HepG2 (cell line): ENCODE data around the gene NFE2L3.

Source experiments
- ARID2 ChIP-seq: sonication (generic); formaldehyde crosslinking; IDR thresholded peaks from 2 replicates; pipeline ENCODE4 v1.8.1; 2022; ENCODE audit warnings: mild to moderate bottlenecking, missing genetic modification reagents, borderline replicate concordance
- CHCHD3 ChIP-seq: sonication (generic); formaldehyde crosslinking; IDR thresholded peaks from 2 replicates; pipeline ENCODE4 v1.8.0; 2022; ENCODE audit warnings: mild to moderate bottlenecking, missing genetic modification reagents, moderate library complexity
- CTCF ChIP-seq: sonication (generic); formaldehyde crosslinking; IDR thresholded peaks from 2 replicates; pipeline ENCODE4 v1.5.0; 2020; ENCODE audit warnings: mild to moderate bottlenecking, missing genetic modification reagents, moderate library complexity
- EP300 ChIP-seq, 3 experiments: sonication (generic) in 1 of 3; formaldehyde crosslinking in 1 of 3; IDR thresholded peaks; 2 replicates each; pipeline versions ENCODE4 v1.5.1 to v1.6.1; 2011 to 2020; ENCODE audit warnings: low read depth in 2 of 3, low read length in 2 of 3, borderline replicate concordance in 1 of 3, improper control_type of control experiment in 1 of 3, mild to moderate bottlenecking in 1 of 3, missing genetic modification reagents in 1 of 3, moderate library complexity in 1 of 3
- MNT ChIP-seq: fragments of 450-650 bp; IDR thresholded peaks from 2 replicates; pipeline ENCODE4 v1.6.1; 2016
- POLR2G ChIP-seq: fragments of 200-400 bp; formaldehyde crosslinking; IDR thresholded peaks from 2 replicates; pipeline ENCODE4 v1.6.1; 2018; ENCODE audit warnings: mild to moderate bottlenecking, low read depth, low read length, moderate library complexity
- PTBP1 ChIP-seq: fragments of 200-400 bp; formaldehyde crosslinking; IDR thresholded peaks from 2 replicates; pipeline ENCODE4 v1.6.1; 2018; ENCODE audit warnings: low read length, low read depth; ENCODE audit not compliant: poor library complexity, severe bottlenecking
- RORA ChIP-seq: sonication (generic); formaldehyde crosslinking; IDR thresholded peaks from 2 replicates; pipeline ENCODE4 v1.5.0; 2020; ENCODE audit warnings: mild to moderate bottlenecking, missing genetic modification reagents, moderate library complexity
- SMARCE1 ChIP-seq: fragments of 450-650 bp; IDR thresholded peaks from 2 replicates; pipeline ENCODE4 v1.6.1; 2017; ENCODE audit warnings: borderline replicate concordance
- TBL1XR1 ChIP-seq: fragments of 150-350 bp; IDR thresholded peaks from 2 replicates; pipeline ENCODE4 v1.6.1; 2014; ENCODE audit warnings: borderline replicate concordance, low read length; ENCODE audit not compliant: partially characterized antibody
- ZBTB20 ChIP-seq: sonication (generic); formaldehyde crosslinking; IDR thresholded peaks from 2 replicates; pipeline ENCODE4 v1.8.1; 2023; ENCODE audit warnings: missing genetic modification reagents, low read depth, mild to moderate bottlenecking, borderline replicate concordance
- ZNF142 ChIP-seq: sonication (generic); formaldehyde crosslinking; IDR thresholded peaks from 2 replicates; pipeline ENCODE4 v1.4.0; 2020; ENCODE audit warnings: missing genetic modification reagents
- ZNF276 ChIP-seq: sonication (generic); formaldehyde crosslinking; IDR thresholded peaks from 2 replicates; pipeline ENCODE4 v1.4.0; 2020; ENCODE audit warnings: mild to moderate bottlenecking, low read depth, missing genetic modification reagents
- ZNF383 ChIP-seq: sonication (generic); formaldehyde crosslinking; IDR thresholded peaks from 2 replicates; pipeline ENCODE4 v1.4.0; 2020; ENCODE audit warnings: missing genetic modification reagents, mild to moderate bottlenecking, borderline replicate concordance

- no peak for TF ChIP-seq CTCF (CRISPR knock-in tag)
- TF ChIP-seq MNT = no peak
- TF ChIP-seq SMARCE1 = no peak
- no peak for TF ChIP-seq ZBTB20 (CRISPR knock-in tag)
- TF ChIP-seq CHCHD3 (CRISPR knock-in tag) = no peak
- TF ChIP-seq TBL1XR1 = no peak
- no peak for TF ChIP-seq ZNF276 (CRISPR knock-in tag)
- no peak for TF ChIP-seq PTBP1
- no peak for TF ChIP-seq ZNF142 (CRISPR knock-in tag)
- TF ChIP-seq POLR2G = no peak
- TF ChIP-seq RORA (CRISPR knock-in tag) = no peak
- TF ChIP-seq ARID2 (CRISPR knock-in tag) = no peak
- no peak for TF ChIP-seq EP300 (IDR thresholded peaks at IDR 0.05; ENCODE audit: low read depth in 2 of 2, low read length in 2 of 2)
- TF ChIP-seq EP300 (CRISPR knock-in tag; IDR thresholded peaks at IDR 0.05; ENCODE audit: borderline replicate concordance) = no peak
- TF ChIP-seq ZNF383 = no peak
Measured at GRCh38 chr7:26197153-26198115, 45.4 kb downstream of the NFE2L3 start.
